ENCODE measurements around the gene TMBIM1. TPM values are rescaled to one million over a fixed set of nuclear protein-coding genes. Genes with fewer than 3 reads are reported as not detected.
A peak's percentile ranks its signal among the peaks of the same experiment; 100 is the strongest.

Gene TMBIM1
- total and polyA plus RNA-seq, 8 donors = 56.6 to 196 (median 159) TPM

GRCh38 chr2:218272531-218273212 is 19.6 kb downstream of the TMBIM1 start:
- Histone ChIP-seq H3K4me1 (peaks cover 8 to 35% (median 24%) of the 10 kb centered on the region in 3 donors), H3K36me3 (peaks cover 6 to 43% (median 42%) of the 10 kb centered on the region in 3 donors), H3K9me3 (no peaks in the 10 kb centered on the region), H3K27ac (peak overlapping the region in 3 of 4 donors; percentile 37 to 71 (median 64)), H3K4me3 (no peak overlapping the region), H3K27me3 (no peaks in the 10 kb centered on the region)
- TF ChIP-seq CTCF (IDR thresholded peaks at IDR 0.05) = peak; percentile 73 to 85 (median 76)
- ATAC-seq = peak; percentile 60 to 68 (median 67)
- DNase-seq = peak; percentile 85 to 92 (median 90)
- WGBS, 2 donors = 9 to 12% methylated on average over 18 of the region's 18 CpGs
- peak; percentile 37 for FAIRE-seq
- intact Hi-C loops (cut with DNase I) = loop anchor here in 2 of 3 donors (5.0 to 10.0 kb wide), 2 partner anchors 120 to 122 kb away; partner anchors contain the start of gene CTDSP1 (in 1 of the 2)

GRCh38 chr2:218271865-218272530 is 20.3 kb downstream of the TMBIM1 start:
- FAIRE-seq = no peak
- peak in 4 of 6 donors; percentile 14 to 55 (median 32) for DNase-seq
- 21 to 26% methylated on average over 5 of the region's 5 CpGs for WGBS, 2 donors
- Histone ChIP-seq H3K4me1 (peaks cover 8 to 36% (median 24%) of the 10 kb centered on the region in 3 donors), H3K27ac (peak overlapping the region in 3 of 4 donors; percentile 37 to 71 (median 64)), H3K27me3 (no peaks in the 10 kb centered on the region), H3K36me3 (peaks cover 6 to 36% (median 36%) of the 10 kb centered on the region in 3 donors), H3K4me3 (peak overlapping the region in 2 of 4 donors; percentile 69 to 78), H3K9me3 (no peaks in the 10 kb centered on the region)
- no peak for ATAC-seq
- intact Hi-C loops (cut with DNase I) = loop anchor here in 2 of 3 donors (5.0 to 10.0 kb wide), 2 partner anchors 120 to 123 kb away; partner anchors contain the start of gene CTDSP1 (in 1 of the 2)
- TF ChIP-seq CTCF (IDR thresholded peaks at IDR 0.05) = no peak

GRCh38 chr2:218271487-218271797 is 20.9 kb downstream of the TMBIM1 start:
- ATAC-seq = no peak
- Histone ChIP-seq H3K27ac (peak overlapping the region in 2 of 4 donors; percentile 64 to 71), H3K9me3 (no peaks in the 10 kb centered on the region), H3K27me3 (no peaks in the 10 kb centered on the region), H3K4me3 (peak overlapping the region in 2 of 4 donors; percentile 69 to 78), H3K36me3 (peaks cover 6 to 36% (median 30%) of the 10 kb centered on the region in 3 donors), H3K4me1 (peaks cover 8 to 36% (median 24%) of the 10 kb centered on the region in 3 donors)
- DNase-seq = peak in 2 of 6 donors; percentile 49 to 67
- no peak for TF ChIP-seq CTCF (IDR thresholded peaks at IDR 0.05)
- 7 to 10% methylated on average over 4 of the region's 4 CpGs for WGBS, 2 donors
- FAIRE-seq = no peak
- intact Hi-C loops (cut with DNase I) = loop anchor here in 2 of 3 donors (5.0 to 10.0 kb wide), 2 partner anchors 121 to 123 kb away; partner anchors contain the start of gene CTDSP1 (in 1 of the 2)

GRCh38 chr2:218270721-218271486 is 21.4 kb downstream of the TMBIM1 start:
- H3K27me3 ChIP-seq = no peaks in the 10 kb centered on the region
- no peaks in the 10 kb centered on the region for H3K9me3 ChIP-seq
- peaks cover 6 to 35% (median 25%) of the 10 kb centered on the region in 3 donors for H3K36me3 ChIP-seq
- H3K27ac ChIP-seq = peak overlapping the region in 3 of 4 donors; percentile 60 to 71 (median 64)
- intact Hi-C loops (cut with DNase I) = loop anchor here in 2 of 3 donors (5.0 to 10.0 kb wide), 2 partner anchors 121 to 124 kb away; partner anchors contain the start of gene CTDSP1 (in 1 of the 2)
- DNase-seq (peak in 4 of 6 donors; percentile 28 to 81 (median 58)), ATAC-seq (peak in 3 of 4 donors; percentile 0), FAIRE-seq (no peak)
- H3K4me1 ChIP-seq = peaks cover 8 to 36% (median 24%) of the 10 kb centered on the region in 3 donors
- WGBS, 2 donors = 2% methylated on average over 22 to 23 of the region's 23 CpGs
- H3K4me3 ChIP-seq = peak overlapping the region; percentile 57 to 78 (median 68)
- no peak for TF ChIP-seq CTCF (IDR thresholded peaks at IDR 0.05)
